ACC112 (cell line): ENCODE measurements around the gene MAN2B1.
A peak's percentile ranks its signal among the peaks of the same experiment; 100 is the strongest.
"Not testable (repeated sequence)": the region's sequence is repeated elsewhere in the genome, so short reads cannot be mapped to it uniquely, and the experiment has no call there.

Experiments used
- H2AFZ ChIP-seq: fragments of 200-600 bp; sonication (generic); one replicate; pipeline ENCODE4 v1.6.0; 2017; ENCODE audit warnings: antibody characterized with exemption, low read length; ENCODE audit not compliant: unreplicated experiment
- H3K27ac ChIP-seq: fragments of 200-600 bp; sonication (generic); 2 replicates; pipeline ENCODE4 v1.5.1; 2014; ENCODE audit warnings: low read depth, mild to moderate bottlenecking, antibody characterized with exemption, low read length, moderate library complexity
- H3K27me3 ChIP-seq: fragments of 200-600 bp; sonication (generic); 2 replicates; pipeline ENCODE4 v1.6.1; 2014; ENCODE audit warnings: mild to moderate bottlenecking, antibody characterized with exemption, low read length, moderate library complexity, mixed read lengths; ENCODE audit not compliant: insufficient read depth
- H3K36me3 ChIP-seq: fragments of 200-600 bp; sonication (generic); 2 replicates; pipeline ENCODE4 v1.6.1; 2016; ENCODE audit warnings: mild to moderate bottlenecking, antibody characterized with exemption, low read length, moderate library complexity, mixed read lengths; ENCODE audit not compliant: insufficient read depth
- H3K4me1 ChIP-seq: fragments of 200-600 bp; sonication (generic); one replicate; pipeline ENCODE4 v1.6.1; 2016; ENCODE audit warnings: low read length, mixed read lengths; ENCODE audit not compliant: insufficient read depth, unreplicated experiment, control insufficient read depth
- H3K4me3 ChIP-seq: fragments of 200-600 bp; sonication (generic); 2 replicates; pipeline ENCODE4 v1.5.1; 2014; ENCODE audit warnings: mild to moderate bottlenecking, low read depth, low read length
- H3K79me2 ChIP-seq: fragments of 200-600 bp; sonication (generic); one replicate; pipeline ENCODE4 v1.6.0; 2016; ENCODE audit warnings: low read length; ENCODE audit not compliant: control insufficient read depth, unreplicated experiment, insufficient read depth

Gene MAN2B1

DNA sequence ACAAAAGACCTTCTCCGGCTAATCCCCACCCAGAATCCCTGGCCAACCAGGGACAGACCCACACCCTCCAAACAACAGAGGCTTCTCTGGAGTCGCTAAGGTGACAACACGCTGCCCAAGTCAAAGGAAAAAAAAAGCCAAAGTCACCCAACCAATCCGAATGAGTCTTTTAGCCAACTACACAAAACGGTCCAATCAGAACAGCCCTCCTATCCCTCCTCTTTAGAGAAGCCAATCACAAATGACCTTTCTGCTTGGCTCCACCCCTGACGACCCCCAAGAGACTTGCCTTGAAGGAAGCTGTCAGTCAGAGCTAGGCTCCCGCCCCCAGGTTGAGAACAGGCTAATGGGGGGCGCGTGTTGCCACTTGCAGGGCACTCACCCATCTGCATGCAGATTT lies 36.5 kb upstream of the MAN2B1 start:
- Histone ChIP-seq H3K36me3 (0 out of 2 replicates have a peak, but pooled peaks cover 8% of the 10 kb centered on the region), H3K27ac (no peak overlapping the region)

DNA sequence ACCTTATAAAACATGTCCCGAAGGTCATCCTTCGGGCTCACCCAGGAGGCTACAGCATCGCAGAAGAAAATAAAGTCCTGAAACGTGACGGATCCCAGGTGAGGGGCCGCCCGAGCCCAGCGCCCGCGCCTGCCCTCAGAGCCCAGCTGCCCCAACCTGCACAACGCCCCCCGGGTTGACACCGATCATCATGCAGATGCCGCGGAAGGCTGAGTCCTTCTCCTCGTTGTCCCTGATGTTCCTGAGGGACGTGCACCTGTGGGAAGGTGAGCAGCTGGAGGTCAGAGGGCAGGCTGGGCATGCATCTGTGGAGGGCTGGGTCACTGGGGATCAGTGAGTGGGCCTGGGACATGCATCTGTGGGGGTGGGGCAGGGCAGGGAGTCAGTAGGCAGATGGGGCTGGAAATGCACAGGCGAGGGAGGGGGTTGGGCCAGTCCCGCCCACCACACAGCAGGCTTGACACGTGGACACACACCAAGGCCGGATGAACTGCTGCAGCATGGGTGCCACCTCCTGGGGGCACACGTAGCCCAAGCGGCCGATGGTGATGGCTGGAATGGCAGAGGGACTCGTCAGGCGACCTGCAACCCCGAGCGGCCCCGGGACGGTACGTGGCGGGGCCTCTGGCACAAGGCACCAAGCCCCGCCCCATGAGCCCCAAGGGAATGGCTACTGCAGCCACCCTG lies 35.2 kb upstream of the MAN2B1 start:
- H3K4me3 ChIP-seq: no peak overlapping the region
- H3K36me3 ChIP-seq: 0 out of 2 replicates have a peak, but pooled peaks cover 8% of the 10 kb centered on the region
- H3K27me3 ChIP-seq: no peaks in the 10 kb centered on the region

More for the DNA sequence above, 36.5 kb upstream of the MAN2B1 start:
- Histone ChIP-seq H2AFZ (no peak overlapping the region), H3K79me2 (no peaks in the 10 kb centered on the region), H3K4me3 (no peak overlapping the region), H3K27me3 (no peaks in the 10 kb centered on the region), H3K4me1 (no peaks in the 10 kb centered on the region)

DNA sequence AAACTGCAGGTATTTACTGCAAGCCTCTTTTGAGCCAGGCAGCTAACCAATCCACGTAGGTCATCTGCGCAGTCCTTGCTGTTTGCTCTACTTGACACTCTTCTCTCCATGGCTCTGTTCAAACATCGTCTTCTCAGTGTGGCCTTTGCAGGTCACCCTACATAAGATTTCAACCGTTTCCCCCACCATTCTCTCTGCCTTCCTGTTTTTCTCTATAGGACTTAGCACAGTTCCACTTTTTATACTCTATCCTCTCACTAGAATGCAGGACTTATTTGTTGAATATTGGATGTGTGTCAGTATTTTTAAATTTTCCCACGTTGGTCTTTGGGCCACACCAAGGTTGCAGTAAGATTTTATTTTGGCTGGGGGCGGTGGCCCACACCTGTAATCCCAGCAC lies 31.6 kb upstream of the MAN2B1 start:
- Histone ChIP-seq H3K79me2 (no peaks in the 10 kb centered on the region), H2AFZ (no peak overlapping the region), H3K4me3 (no peak overlapping the region), H3K27me3 (no peaks in the 10 kb centered on the region), H3K36me3 (0 out of 2 replicates have a peak, but pooled peaks cover 5% of the 10 kb centered on the region), H3K27ac (no peak overlapping the region), H3K4me1 (peaks cover 8% of the 10 kb centered on the region)

More for the DNA sequence above, 35.2 kb upstream of the MAN2B1 start:
- Histone ChIP-seq H3K4me1 (no peaks in the 10 kb centered on the region), H2AFZ (no peak overlapping the region), H3K79me2 (no peaks in the 10 kb centered on the region), H3K27ac (no peak overlapping the region)

DNA sequence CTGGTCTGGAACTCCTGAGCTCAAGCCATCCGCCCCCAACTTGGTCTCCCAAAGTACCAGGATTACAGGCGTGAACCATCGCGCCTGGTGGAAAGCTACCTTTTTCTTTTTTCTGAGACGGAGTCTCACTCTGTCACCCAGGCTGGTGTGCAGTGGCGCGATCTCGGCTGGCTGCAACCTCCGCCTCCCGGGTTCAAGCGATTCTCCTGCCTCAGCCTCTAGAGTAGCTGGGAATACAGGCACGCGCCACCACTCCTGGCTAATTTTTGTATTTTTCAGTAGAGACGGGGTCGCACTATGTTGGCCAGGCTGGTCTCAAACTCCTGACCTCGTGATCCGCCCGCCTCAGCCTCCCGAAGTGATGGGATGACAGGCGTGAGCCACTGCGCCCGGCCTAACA lies 30.9 kb upstream of the MAN2B1 start:
- not testable (repeated sequence) for H3K27ac ChIP-seq, H3K4me1 ChIP-seq, H3K4me3 ChIP-seq, H3K27me3 ChIP-seq, H3K36me3 ChIP-seq, H2AFZ ChIP-seq, H3K79me2 ChIP-seq

DNA sequence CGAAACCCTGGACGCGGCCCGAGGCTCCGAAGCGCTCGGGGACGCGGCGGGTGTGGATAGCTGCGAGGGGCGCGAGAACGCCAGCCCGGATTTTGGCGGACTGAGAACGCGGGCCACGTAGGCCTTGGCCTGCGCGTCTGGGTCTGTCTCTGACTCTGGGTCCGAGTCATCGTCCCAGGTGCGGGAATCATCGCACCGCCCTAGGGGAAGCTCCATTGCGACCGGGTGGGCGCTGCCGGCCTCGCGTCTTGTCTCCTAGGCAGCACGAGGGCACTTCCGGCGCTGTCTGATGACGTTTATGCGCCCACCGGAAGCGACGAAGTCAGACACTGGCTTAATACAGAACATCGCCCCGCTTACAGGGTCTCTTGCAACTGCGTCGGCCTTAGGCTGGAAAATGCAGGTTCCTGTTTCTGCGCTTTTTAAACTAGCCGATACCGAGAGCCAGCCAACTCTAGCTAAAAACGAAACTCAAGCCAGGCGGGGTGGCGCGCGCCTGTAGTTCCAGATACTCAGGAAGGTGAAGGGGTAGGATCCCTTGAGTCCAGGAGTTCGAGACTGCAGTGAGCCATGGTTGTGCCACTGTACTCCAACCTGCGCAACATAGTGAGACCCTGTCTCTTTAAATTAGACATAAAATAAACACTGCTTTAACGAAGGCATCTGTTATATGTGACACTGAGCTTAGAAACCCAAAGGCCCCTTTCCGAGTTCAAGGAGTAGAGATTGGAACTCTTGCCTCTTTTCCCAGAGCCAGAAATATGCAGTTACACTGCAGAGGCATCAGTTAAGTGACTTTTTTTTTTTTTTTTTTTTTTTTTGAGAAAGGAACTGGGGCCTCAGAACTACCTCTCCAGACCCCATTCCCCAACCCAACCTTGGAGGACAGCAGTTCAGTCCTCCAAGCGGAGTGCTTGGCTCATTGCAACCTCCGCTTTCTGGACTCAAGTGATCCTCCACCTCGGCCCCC lies 30.1 kb upstream of the MAN2B1 start, which contains the start of gene FBXW9:
Gene FBXW9 (minus strand): TSS at position 266 of the 970 bp plus-strand sequence. CDS start 50 bp downstream, at position 216.
- Histone ChIP-seq H3K27ac (peak within 1 kb of the TSS; percentile 60), H3K4me3 (peak within 1 kb of the TSS; percentile 92), H3K27me3 (no peaks in the 10 kb centered on the region), H3K36me3 (no peaks in the 10 kb centered on the region), H3K4me1 (peaks cover 8% of the 10 kb centered on the region), H2AFZ (peak within 1 kb of the TSS; percentile 39), H3K79me2 (no peaks in the 10 kb centered on the region)

DNA sequence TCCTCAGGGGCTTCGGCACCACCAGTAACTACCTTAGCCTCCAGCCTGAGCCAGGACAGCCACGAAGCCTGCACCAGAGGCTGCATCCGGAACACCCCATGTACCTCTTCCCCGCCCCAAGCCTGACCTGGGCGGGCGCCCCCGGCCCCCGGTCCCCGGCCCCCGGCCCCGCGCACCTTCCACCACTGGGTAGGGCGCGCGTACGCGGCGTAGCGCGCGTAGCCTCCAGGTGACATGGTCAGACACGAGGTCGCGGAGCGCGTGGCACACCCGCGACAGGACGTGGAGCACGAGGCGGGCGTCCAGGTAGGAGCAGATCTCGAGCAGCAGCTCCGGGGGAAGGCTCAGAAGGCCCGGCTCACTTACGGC lies 29.4 kb upstream of the MAN2B1 start:
- Histone ChIP-seq H3K27me3 (no peaks in the 10 kb centered on the region), H3K36me3 (no peaks in the 10 kb centered on the region), H3K4me1 (peaks cover 8% of the 10 kb centered on the region), H3K79me2 (no peaks in the 10 kb centered on the region), H2AFZ (peak overlapping the region; percentile 32), H3K27ac (no peak overlapping the region), H3K4me3 (peak overlapping the region; percentile 92)

DNA sequence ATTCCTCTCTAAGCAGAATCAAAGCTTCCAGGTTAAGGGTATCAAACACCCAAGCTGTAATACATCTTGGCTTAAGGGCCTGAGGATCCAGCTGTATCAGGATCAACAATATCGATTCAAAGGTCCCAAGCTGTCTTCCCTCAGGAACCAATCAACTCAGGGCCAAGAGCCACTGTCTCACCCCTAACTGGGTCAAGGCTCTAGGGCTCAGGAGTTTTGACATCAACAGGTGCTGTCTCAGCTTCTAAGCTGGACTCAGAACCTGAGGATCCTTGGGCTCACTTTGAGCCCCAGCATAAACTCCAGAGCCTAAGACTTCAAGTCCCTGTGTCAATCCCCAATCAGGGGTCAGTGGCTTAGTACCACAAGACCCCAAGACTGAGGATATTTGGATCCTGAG lies 29.0 kb upstream of the MAN2B1 start:
- H3K27ac ChIP-seq: no peak overlapping the region
- peak overlapping the region; percentile 92 for H3K4me3 ChIP-seq
- no peaks in the 10 kb centered on the region for H3K36me3 ChIP-seq
- H2AFZ ChIP-seq: peak overlapping the region; percentile 32
- peaks cover 8% of the 10 kb centered on the region for H3K4me1 ChIP-seq
- no peaks in the 10 kb centered on the region for H3K79me2 ChIP-seq
- H3K27me3 ChIP-seq: no peaks in the 10 kb centered on the region

DNA sequence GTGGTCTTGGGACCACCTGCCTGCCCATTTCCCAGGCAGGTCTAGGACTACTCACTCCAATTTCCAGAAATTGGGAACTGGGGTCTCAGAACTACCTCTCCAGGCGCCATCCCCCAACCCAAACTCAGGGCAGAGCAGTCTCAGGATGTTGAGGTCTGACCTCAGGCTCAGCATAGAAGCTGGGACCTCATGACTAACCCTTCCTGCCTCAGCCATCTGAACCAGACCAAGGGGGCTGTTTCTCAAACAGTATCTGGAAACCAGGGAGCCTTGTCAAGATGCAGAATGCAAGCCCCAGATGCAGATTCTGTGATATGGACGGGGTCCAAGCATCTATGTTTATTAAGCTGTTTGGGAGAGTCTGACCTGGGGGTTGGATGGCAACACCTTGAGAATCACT lies 28.6 kb upstream of the MAN2B1 start:
- H3K4me3 ChIP-seq: peak overlapping the region; percentile 92
- H3K36me3 ChIP-seq: no peaks in the 10 kb centered on the region
- H3K79me2 ChIP-seq: no peaks in the 10 kb centered on the region
- H3K27me3 ChIP-seq: no peaks in the 10 kb centered on the region
- no peak overlapping the region for H3K27ac ChIP-seq
- H2AFZ ChIP-seq: no peak overlapping the region
- peaks cover 8% of the 10 kb centered on the region for H3K4me1 ChIP-seq

DNA sequence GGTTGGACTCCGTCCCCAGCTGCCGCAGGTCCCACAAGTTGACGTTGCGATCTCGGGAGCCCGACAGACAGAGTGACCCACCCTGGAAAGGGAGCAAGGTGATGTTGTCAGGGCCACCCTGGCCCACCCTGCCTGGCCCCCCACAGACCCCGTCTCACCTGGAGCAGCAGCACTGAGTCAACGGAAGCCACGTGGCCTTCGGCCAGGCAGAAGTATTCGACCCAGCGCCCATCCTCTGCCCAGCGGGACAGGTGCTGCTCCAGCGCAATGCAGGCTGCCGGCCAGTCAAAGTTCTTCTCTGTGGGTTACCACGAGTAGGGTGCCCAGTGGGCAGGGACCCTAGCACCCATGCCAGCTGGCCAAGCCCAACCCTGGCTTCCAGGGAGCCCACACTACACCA lies 28.1 kb upstream of the MAN2B1 start:
- Histone ChIP-seq H3K27me3 (no peaks in the 10 kb centered on the region), H3K4me1 (peaks cover 8% of the 10 kb centered on the region), H3K4me3 (peak overlapping the region; percentile 92; the same call in 1 of the 2 replicates), H2AFZ (no peak overlapping the region), H3K27ac (no peak overlapping the region), H3K36me3 (no peaks in the 10 kb centered on the region), H3K79me2 (no peaks in the 10 kb centered on the region)

DNA sequence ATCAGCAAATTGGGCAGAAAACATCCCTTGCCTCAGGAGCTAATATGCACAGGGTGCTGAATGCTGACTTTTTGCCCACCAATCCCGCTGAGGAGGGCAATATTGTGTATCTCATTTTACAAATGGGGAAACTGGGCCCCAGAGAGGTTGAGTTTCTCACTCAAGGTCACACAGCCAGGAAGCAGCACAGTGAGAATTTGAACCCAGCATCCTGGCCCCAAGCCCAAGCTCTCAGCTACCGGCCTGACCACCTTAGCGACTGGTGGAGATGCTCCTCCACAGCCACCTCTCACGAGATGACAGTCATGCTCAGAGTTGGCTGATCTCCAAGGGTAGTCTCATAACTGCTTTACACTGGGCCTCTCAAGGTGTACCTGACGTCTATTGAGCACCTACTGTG lies 26.4 kb upstream of the MAN2B1 start:
- no peaks in the 10 kb centered on the region for H3K79me2 ChIP-seq
- H3K27me3 ChIP-seq: no peaks in the 10 kb centered on the region
- no peaks in the 10 kb centered on the region for H3K36me3 ChIP-seq
- H3K4me1 ChIP-seq: peaks cover 8% of the 10 kb centered on the region
- H3K27ac ChIP-seq: no peak overlapping the region
- H3K4me3 ChIP-seq: no peak overlapping the region
- H2AFZ ChIP-seq: no peak overlapping the region
